ENCODE measurements around the gene NHS.

DNA sequence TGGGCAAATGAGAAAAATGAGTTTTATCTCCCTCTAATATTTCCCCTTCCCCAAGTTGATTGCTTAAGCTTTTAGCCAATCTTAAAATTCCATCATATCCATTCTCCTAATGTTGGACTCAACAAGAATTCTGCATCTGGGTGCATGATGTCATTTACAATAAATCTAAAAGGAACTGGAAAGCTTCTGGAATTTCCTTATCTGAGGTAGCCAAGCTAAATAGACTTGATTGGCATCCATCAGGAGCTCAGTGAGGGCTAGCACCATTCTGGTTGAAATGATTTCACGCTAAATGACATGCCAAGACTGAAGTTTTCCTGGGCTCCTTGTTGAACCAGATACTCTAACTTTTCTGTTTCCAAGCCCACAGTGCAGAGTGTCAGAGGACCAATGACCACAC, 252.0 kb downstream of the NHS start:
- TF ChIP-seq REST (IDR thresholded peaks at IDR 0.05; ENCODE audit: insufficient replicate concordance, low read depth) (no peak), CTCF (IDR thresholded peaks at IDR 0.05; ENCODE audit: insufficient read depth, low read length) (no peak), POLR2AphosphoS5 (IDR thresholded peaks at IDR 0.05; ENCODE audit: low read depth) (no peak), GABPA (IDR thresholded peaks at IDR 0.05; ENCODE audit: low read depth) (no peak)
